ENCODE data around the gene MOV10. TPM values are rescaled to one million over a fixed set of nuclear protein-coding genes. Genes with fewer than 3 reads are reported as not detected.
A peak's percentile ranks its signal among the peaks of the same experiment; 100 is the strongest.

The MOV10 gene
- total RNA-seq, 3 donors from 2014 or later (not counting 1 experiment from before 2014, with no cell fraction given): 87.9 to 124 (median 119) TPM

DNA sequence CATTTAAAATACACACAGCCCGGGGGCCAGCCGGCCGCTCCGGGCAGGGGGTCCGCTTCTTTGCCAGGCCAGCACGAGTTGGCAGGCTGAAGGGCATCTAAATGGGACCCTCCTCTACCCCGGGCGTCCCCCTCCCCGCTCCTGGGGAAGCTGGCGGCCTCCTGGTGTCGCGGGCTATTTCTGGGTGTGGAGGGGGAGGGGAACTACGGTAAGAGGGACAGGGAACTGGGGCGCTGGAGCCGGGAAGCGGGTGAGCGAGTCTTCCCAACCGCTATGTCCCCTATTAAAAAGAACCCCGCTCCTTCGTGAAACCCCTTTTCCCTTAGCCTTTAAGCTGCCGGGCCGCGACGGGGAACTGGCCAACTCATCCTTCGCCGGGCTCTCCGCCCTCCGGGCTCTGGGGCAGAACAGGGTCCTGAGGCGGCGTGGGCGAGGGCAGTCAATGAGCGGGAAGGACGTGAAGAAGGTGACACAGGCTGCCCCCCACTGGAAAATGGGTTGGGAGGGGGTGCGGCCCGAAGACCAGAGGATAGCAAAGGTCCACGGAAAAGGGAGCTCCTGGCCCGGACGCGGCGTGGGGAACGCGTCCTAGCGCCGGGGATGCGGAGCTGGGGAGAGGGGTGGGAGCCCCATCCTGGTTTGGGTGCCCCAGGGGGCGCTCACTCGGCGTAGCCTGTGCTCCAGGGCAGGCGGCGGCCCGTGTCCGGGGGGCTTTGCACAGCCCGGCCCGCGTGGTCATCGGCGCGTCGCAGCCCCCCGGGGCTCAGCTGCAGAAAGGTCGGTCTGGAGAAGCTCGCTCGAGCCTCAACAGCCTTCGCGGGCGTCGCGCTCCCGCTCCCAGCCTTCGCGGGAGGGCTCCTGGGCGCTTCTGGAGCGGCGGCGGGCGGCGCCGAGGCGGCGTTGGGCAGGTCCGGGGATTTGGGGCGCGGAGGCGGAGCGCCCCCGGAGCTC is 40.1 kb downstream of the MOV10 start:
- peak in 1 of 3 donors; percentile 0 for ATAC-seq
- H3K4me3 ChIP-seq (ENCODE audit: low read length): peak overlapping the region; percentile 34

DNA sequence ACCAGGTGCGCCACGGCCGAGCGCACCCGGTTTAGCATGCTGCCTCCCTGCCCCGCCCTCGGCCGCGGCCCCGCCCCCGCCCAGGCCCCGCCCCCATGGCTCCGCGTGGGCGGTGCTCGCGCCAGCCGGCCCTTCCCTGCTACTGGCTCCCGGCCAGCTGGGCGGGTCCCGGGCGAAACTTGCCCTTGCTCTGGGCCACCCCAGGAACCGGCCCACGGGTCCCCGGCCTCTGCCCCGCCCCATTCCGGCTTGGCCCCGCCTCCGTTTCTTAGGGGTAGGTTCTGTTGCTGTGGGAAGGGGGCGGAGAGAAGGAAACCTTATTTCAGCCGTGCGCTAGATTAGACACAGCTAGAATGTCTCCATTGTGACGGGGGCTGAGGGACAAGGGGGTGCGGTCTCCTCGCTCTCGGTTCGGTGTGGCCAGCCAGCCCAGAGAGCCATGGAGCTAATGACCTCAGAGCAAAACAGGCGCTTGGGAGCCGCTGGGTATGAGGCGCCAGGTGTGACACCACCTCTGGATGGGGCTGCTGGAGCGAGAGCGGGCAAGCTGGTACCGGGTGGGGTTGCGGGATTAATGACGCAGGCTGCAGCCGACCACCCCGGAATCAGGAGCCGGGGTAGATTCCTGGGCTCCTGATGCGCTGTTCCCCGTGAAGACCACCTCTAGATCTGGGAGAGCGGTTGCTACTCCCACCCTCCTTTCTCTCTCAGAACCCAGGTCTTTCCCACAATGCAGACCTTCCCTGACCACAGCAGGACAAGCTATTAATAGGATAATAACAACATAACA is 41.0 kb downstream of the MOV10 start, which contains the start of gene PPM1J:
Gene PPM1J (minus strand): TSS at position 69 of the 790 bp plus-strand sequence. CDS start 31 bp downstream, at position 38.
- TF ChIP-seq, protein P1, sequence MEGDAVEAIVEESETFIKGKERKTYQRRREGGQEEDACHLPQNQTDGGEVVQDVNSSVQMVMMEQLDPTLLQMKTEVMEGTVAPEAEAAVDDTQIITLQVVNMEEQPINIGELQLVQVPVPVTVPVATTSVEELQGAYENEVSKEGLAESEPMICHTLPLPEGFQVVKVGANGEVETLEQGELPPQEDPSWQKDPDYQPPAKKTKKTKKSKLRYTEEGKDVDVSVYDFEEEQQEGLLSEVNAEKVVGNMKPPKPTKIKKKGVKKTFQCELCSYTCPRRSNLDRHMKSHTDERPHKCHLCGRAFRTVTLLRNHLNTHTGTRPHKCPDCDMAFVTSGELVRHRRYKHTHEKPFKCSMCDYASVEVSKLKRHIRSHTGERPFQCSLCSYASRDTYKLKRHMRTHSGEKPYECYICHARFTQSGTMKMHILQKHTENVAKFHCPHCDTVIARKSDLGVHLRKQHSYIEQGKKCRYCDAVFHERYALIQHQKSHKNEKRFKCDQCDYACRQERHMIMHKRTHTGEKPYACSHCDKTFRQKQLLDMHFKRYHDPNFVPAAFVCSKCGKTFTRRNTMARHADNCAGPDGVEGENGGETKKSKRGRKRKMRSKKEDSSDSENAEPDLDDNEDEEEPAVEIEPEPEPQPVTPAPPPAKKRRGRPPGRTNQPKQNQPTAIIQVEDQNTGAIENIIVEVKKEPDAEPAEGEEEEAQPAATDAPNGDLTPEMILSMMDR (IDR thresholded peaks at IDR 0.05): no peak
- H3K27ac Mint-ChIP-seq: peak within 1 kb of the TSS; percentile 67 to 87
- Histone ChIP-seq H3K27me3 (ENCODE audit: control insufficient read depth, insufficient read depth, low read length) (peaks cover 18% of the 10 kb centered on the region), H3K36me3 (ENCODE audit: control insufficient read depth, insufficient read depth, low read length) (no peaks in the 10 kb centered on the region), H3K4me3 (ENCODE audit: low read length) (peak within 1 kb of the TSS; percentile 46), H3K27ac (ENCODE audit: low read length) (no peak within 1 kb of the TSS), H3K4me1 (ENCODE audit: control insufficient read depth, insufficient read depth, low read length) (peaks cover 37% of the 10 kb centered on the region), H3K9me3 (ENCODE audit: control insufficient read depth, insufficient read depth, low read length) (no peaks in the 10 kb centered on the region)
- peaks cover 14 to 29% of the 10 kb centered on the region in 2 donors for H3K4me1 Mint-ChIP-seq
- H3K9me3 Mint-ChIP-seq: no peaks in the 10 kb centered on the region
- intact Hi-C loops (cut with micrococcal nuclease): loop anchor here (1.0 to 10.0 kb wide), 7 partner anchors 15 to 963 kb away; partner anchors contain the start of genes LRIG2 and SLC16A1
- H3K36me3 Mint-ChIP-seq: no peaks in the 10 kb centered on the region
- ATAC-seq (peak; percentile 82 to 92 (median 86)), DNase-seq (peak; percentile 92 to 94)
- H3K4me3 Mint-ChIP-seq: peak within 1 kb of the TSS; percentile 93
- 0% methylated on average over 51 of the region's 51 CpGs for WGBS (ENCODE audit: insufficient coverage)
- peaks cover 0 to 8% of the 10 kb centered on the region in 2 donors for H3K27me3 Mint-ChIP-seq (ENCODE audit: low read depth in 2 of 2)

More for the DNA sequence above, 40.1 kb downstream of the MOV10 start:
- Histone ChIP-seq H3K27ac (ENCODE audit: low read length) (no peak overlapping the region), H3K36me3 (ENCODE audit: control insufficient read depth, insufficient read depth, low read length) (no peaks in the 10 kb centered on the region), H3K9me3 (ENCODE audit: control insufficient read depth, insufficient read depth, low read length) (no peaks in the 10 kb centered on the region), H3K4me1 (ENCODE audit: control insufficient read depth, insufficient read depth, low read length) (peaks cover 37% of the 10 kb centered on the region), H3K27me3 (ENCODE audit: control insufficient read depth, insufficient read depth, low read length) (peaks cover 14% of the 10 kb centered on the region)
- no peaks in the 10 kb centered on the region for H3K36me3 Mint-ChIP-seq
- H3K4me1 Mint-ChIP-seq: peaks cover 14 to 29% of the 10 kb centered on the region in 2 donors
- intact Hi-C loops (cut with micrococcal nuclease): loop anchor here (2.0 to 10.0 kb wide), 3 partner anchors 14 to 330 kb away; partner anchors contain the start of gene SLC16A1
- TF ChIP-seq, protein P1 (IDR thresholded peaks at IDR 0.05): peak; percentile 18
- no peak for DNase-seq
- H3K4me3 Mint-ChIP-seq: peak overlapping the region; percentile 87
- WGBS (ENCODE audit: insufficient coverage): under 1% methylated on average over 79 of the region's 86 CpGs
- no peaks in the 10 kb centered on the region for H3K9me3 Mint-ChIP-seq
- H3K27ac Mint-ChIP-seq: peak overlapping the region in 1 of 2 donors; percentile 39
- H3K27me3 Mint-ChIP-seq (ENCODE audit: low read depth in 2 of 2): peaks cover 0 to 9% of the 10 kb centered on the region in 2 donors

GRCh38 chr1:112716133-112716720 is 41.8 kb downstream of the MOV10 start:
- H3K4me3 ChIP-seq (ENCODE audit: low read length): peak overlapping the region; percentile 46
- peak; percentile 38 to 58 (median 38) for ATAC-seq
- DNase-seq: peak; percentile 78 to 93
- Mint-ChIP-seq H3K4me1 (peaks cover 14 to 29% of the 10 kb centered on the region in 2 donors), H3K27ac (peak overlapping the region; percentile 67 to 87), H3K36me3 (no peaks in the 10 kb centered on the region), H3K9me3 (no peaks in the 10 kb centered on the region), H3K27me3 (ENCODE audit: low read depth in 2 of 2) (peaks cover 0 to 8% of the 10 kb centered on the region in 2 donors), H3K4me3 (peak overlapping the region; percentile 93)
- intact Hi-C loops (cut with micrococcal nuclease): loop anchor here (1.0 to 10.0 kb wide), 6 partner anchors 81 to 963 kb away; partner anchors contain the start of genes LRIG2 and SLC16A1
- peaks cover 18% of the 10 kb centered on the region for H3K27me3 ChIP-seq (ENCODE audit: control insufficient read depth, insufficient read depth, low read length)
- TF ChIP-seq, protein P1 (IDR thresholded peaks at IDR 0.05): peak; percentile 97
- peaks cover 37% of the 10 kb centered on the region for H3K4me1 ChIP-seq (ENCODE audit: control insufficient read depth, insufficient read depth, low read length)
- no peak overlapping the region for H3K27ac ChIP-seq (ENCODE audit: low read length)
- H3K36me3 ChIP-seq (ENCODE audit: control insufficient read depth, insufficient read depth, low read length): no peaks in the 10 kb centered on the region
- WGBS (ENCODE audit: insufficient coverage): 16% methylated on average over 13 of the region's 13 CpGs
- H3K9me3 ChIP-seq (ENCODE audit: control insufficient read depth, insufficient read depth, low read length): no peaks in the 10 kb centered on the region

Data from natural killer cell (primary cell).